Heart left ventricle (tissue), 13 donors: ENCODE data around the gene ZNF865.

Source experiments
- CTCF ChIP-seq, 12 donors: fragments of 200-600 bp; sonication (generic) in 4 of 12; IDR thresholded peaks; one replicate each; pipeline versions ENCODE4 v1.5.0 to v1.8.0; 2018 to 2022; ENCODE audit warnings: antibody characterized with exemption in 12 of 12, mild to moderate bottlenecking in 5 of 12
- POLR2A ChIP-seq, 2 donors: fragments of 450-650 bp; IDR thresholded peaks; one replicate each; pipeline ENCODE4 v1.6.1; 2017; ENCODE audit warnings: antibody characterized with exemption in 2 of 2, mild to moderate bottlenecking in 2 of 2, moderate library complexity in 2 of 2
- donor health status: ischemic (EF 13 %, LVEDD 7.1; RV severe dilation, severe dysfunction).
- donor health status: DM: no; HTN: yes; CAD: no.
- donor health status: DM: no; HTN: no; CAD: no.
- donor health status: ischemic (EF 25% LVEDD 6.9; RV normal size, moderate dysfunction).
- donor health status: ischemic (EF 25% LVEDD 5.7; RV mildly dilated, moderate dysfunction).
- donor health status: ischemic (EF 35%, LVEDD 5.7; RV mildly dilated, moderate dysfunction).
- donor health status: nonischemic (EF 11% LVEDD 7.7; RV severe dilation, severe dysfunction).
- donor health status: DM: yes; HTN: yes; CAD: no.
- donor health status: PGD.
- donor health status: ischemic (EF 29% LVEDD 5.4; RV normal size, mild dysfunction).
- donor health status: nonischemic (EF 23%, LVEDD 6.1; RV moderate dilation, normal function).

GRCh38 chr19:55618426-55618825 is 13.0 kb downstream of the ZNF865 start:
- TF ChIP-seq CTCF (IDR thresholded peaks at IDR 0.05) (no peak), POLR2A (IDR thresholded peaks at IDR 0.05) (no peak)
